Measurements from ENCODE around the gene ZBTB20. TPM values are rescaled to one million over a fixed set of nuclear protein-coding genes. Genes with fewer than 3 reads are reported as not detected.

The ZBTB20 gene
- total RNA-seq, 6 donors from 2014 or later, result 40.0 to 150 (median 65.8) TPM

DNA sequence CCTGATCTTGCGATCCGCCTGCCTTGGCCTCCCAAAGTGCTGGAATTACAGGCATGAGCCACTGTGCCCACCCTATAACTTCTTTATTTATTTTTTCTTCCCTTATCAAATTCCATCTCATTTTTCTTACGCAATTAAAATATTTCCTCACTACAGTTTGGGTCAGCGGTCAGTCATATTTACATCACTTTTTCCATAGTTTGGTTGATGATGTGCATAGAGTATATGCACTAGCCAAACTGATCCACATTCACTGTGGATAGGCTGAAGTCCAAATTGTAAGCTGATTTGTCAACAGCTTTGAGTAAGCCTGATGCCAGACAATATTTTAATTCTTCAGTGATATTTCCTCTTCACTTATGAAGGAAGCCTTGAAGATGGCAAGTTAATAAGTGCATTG, 596.9 kb downstream of the ZBTB20 start:
- Histone ChIP-seq H3K4me1 (no peaks in the 10 kb centered on the region), H3K9me3 (no peaks in the 10 kb centered on the region), H3K36me3 (no peaks in the 10 kb centered on the region), H3K4me3 (no peak overlapping the region), H3K27me3 (no peaks in the 10 kb centered on the region), H3K27ac (no peak overlapping the region)
- 90 to 92% methylated on average over 4 of the region's 4 CpGs for WGBS, 2 donors
- ATAC-seq (ENCODE audit: low FRiP score in 2 of 2) (no peak), DNase-seq (no peak)
- TF ChIP-seq POLR2A (IDR thresholded peaks at IDR 0.05), result no peak
- no peak for TF ChIP-seq EP300 (IDR thresholded peaks at IDR 0.05)
- no peak for TF ChIP-seq POLR2AphosphoS5 (IDR thresholded peaks at IDR 0.05)
- TF ChIP-seq, protein P1, sequence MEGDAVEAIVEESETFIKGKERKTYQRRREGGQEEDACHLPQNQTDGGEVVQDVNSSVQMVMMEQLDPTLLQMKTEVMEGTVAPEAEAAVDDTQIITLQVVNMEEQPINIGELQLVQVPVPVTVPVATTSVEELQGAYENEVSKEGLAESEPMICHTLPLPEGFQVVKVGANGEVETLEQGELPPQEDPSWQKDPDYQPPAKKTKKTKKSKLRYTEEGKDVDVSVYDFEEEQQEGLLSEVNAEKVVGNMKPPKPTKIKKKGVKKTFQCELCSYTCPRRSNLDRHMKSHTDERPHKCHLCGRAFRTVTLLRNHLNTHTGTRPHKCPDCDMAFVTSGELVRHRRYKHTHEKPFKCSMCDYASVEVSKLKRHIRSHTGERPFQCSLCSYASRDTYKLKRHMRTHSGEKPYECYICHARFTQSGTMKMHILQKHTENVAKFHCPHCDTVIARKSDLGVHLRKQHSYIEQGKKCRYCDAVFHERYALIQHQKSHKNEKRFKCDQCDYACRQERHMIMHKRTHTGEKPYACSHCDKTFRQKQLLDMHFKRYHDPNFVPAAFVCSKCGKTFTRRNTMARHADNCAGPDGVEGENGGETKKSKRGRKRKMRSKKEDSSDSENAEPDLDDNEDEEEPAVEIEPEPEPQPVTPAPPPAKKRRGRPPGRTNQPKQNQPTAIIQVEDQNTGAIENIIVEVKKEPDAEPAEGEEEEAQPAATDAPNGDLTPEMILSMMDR (IDR thresholded peaks at IDR 0.05), result no peak

DNA sequence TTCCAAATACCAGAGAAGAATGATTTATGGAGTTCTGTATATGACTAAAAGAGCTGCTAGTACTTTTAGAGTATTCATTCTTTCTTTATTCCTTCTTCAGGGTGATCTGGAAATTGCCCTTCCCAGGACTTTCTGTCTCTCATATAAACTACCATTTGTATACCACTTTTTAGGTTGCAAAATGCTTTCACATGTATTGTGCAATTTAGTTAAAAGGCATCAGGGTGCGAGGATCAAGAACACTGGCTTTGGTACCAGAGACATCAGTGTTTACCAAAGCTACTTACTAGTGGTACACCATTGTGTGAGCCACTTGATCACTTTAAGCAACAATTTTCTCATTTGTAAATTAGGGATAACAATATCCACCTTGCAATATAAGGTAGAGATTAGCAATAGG, 601.9 kb downstream of the ZBTB20 start:
- no peak overlapping the region for H3K4me3 ChIP-seq
- TF ChIP-seq, protein P1 (IDR thresholded peaks at IDR 0.05), result no peak
- no peak for TF ChIP-seq POLR2AphosphoS5 (IDR thresholded peaks at IDR 0.05)
- TF ChIP-seq EP300 (IDR thresholded peaks at IDR 0.05), result no peak
- TF ChIP-seq POLR2A (IDR thresholded peaks at IDR 0.05), result no peak
- ATAC-seq (ENCODE audit: low FRiP score in 2 of 2) (no peak), DNase-seq (no peak)
- H3K4me1 ChIP-seq, result no peaks in the 10 kb centered on the region
- WGBS, 2 donors, result 80 to 84% methylated on average over 1 of the region's 1 CpG
- H3K27me3 ChIP-seq, result no peaks in the 10 kb centered on the region
- H3K27ac ChIP-seq, result no peak overlapping the region
- no peaks in the 10 kb centered on the region for H3K9me3 ChIP-seq
- no peaks in the 10 kb centered on the region for H3K36me3 ChIP-seq

DNA sequence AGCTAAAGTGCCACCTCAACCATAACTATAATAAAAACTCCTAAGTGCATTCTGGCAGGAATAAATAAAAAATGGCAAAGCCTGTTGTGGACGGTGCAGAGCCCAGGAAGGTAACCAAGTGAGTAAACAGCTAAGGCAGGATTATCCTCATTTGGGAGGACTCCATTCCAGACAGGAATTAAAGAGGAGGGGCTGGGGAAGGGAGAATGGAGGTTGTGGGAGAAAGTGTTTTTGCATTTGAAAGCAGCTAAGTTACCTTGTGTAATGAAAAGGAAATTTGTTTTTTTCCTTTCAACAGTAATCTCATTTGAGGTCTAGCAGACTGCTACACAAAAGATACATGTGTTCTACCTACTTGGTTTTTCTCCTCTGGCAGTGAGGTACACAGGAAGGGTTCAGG, 604.7 kb downstream of the ZBTB20 start:
- 68 to 80% methylated on average over 1 of the region's 1 CpG for WGBS, 2 donors
- DNase-seq, result no peak
- H3K27me3 ChIP-seq, result no peaks in the 10 kb centered on the region
- ATAC-seq (ENCODE audit: low FRiP score in 2 of 2), result no peak
- TF ChIP-seq, protein P1 (IDR thresholded peaks at IDR 0.05), result no peak
- TF ChIP-seq POLR2AphosphoS5 (IDR thresholded peaks at IDR 0.05) (no peak), POLR2A (IDR thresholded peaks at IDR 0.05) (no peak)
- H3K9me3 ChIP-seq, result no peaks in the 10 kb centered on the region
- no peak overlapping the region for H3K27ac ChIP-seq
- H3K36me3 ChIP-seq, result no peaks in the 10 kb centered on the region
- no peak overlapping the region for H3K4me3 ChIP-seq
- no peaks in the 10 kb centered on the region for H3K4me1 ChIP-seq

DNA sequence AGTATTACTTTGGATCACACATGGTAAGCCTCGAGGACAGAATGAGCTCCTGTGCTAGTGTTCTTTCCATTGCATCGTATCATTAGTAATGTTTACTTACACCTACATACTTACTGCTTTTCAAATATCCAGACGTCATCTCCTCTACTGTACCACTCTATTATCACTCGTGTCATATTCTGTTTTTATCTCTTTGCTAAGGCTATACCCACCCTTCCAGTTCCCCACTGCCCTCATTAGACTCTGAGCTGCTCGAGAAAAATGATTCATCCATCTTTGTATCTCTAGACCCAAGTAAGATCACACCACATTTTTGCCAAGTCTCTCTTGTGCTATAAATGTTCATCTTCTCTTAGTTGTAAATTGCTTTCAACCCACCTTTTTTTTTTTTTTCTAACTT, 607.6 kb downstream of the ZBTB20 start:
- TF ChIP-seq, protein P1 (IDR thresholded peaks at IDR 0.05), result no peak
- TF ChIP-seq EP300 (IDR thresholded peaks at IDR 0.05) (no peak), POLR2AphosphoS5 (IDR thresholded peaks at IDR 0.05) (no peak), POLR2A (IDR thresholded peaks at IDR 0.05) (no peak)
- H3K27ac ChIP-seq, result no peak overlapping the region
- no peaks in the 10 kb centered on the region for H3K27me3 ChIP-seq
- 88 to 93% methylated on average over 5 of the region's 5 CpGs for WGBS, 2 donors
- ATAC-seq (ENCODE audit: low FRiP score in 2 of 2), result no peak
- no peaks in the 10 kb centered on the region for H3K4me1 ChIP-seq
- no peak overlapping the region for H3K4me3 ChIP-seq
- no peaks in the 10 kb centered on the region for H3K9me3 ChIP-seq
- DNase-seq, result no peak
- H3K36me3 ChIP-seq, result no peaks in the 10 kb centered on the region

DNA sequence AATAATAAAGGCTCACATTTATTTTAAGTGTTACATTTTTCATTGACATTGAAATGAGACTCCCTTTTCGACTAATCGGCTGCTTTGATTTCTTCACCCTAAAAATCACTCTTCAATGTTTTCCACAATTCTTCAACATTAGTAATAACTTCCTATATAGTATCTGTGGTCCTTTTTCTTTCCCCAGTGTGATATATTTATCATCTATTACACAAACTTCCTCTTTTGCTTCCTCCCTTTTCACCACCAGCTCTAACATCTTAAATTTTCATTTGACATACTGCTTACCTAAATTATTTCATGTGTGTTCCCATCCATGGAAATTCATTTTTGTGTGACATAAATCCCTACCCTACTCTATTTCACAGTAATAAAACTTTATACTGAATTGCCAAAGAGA, 608.9 kb downstream of the ZBTB20 start:
- TF ChIP-seq POLR2A (IDR thresholded peaks at IDR 0.05) (no peak), POLR2AphosphoS5 (IDR thresholded peaks at IDR 0.05) (no peak), EP300 (IDR thresholded peaks at IDR 0.05) (no peak)
- TF ChIP-seq, protein P1 (IDR thresholded peaks at IDR 0.05), result no peak
- H3K27me3 ChIP-seq, result no peaks in the 10 kb centered on the region
- no peaks in the 10 kb centered on the region for H3K9me3 ChIP-seq
- no peak for ATAC-seq (ENCODE audit: low FRiP score in 2 of 2)
- H3K4me1 ChIP-seq, result no peaks in the 10 kb centered on the region
- no peak overlapping the region for H3K27ac ChIP-seq
- DNase-seq, result no peak
- H3K4me3 ChIP-seq, result no peak overlapping the region
- no peaks in the 10 kb centered on the region for H3K36me3 ChIP-seq
- WGBS, 2 donors, result 74 to 86% methylated on average over 2 of the region's 2 CpGs
